H9 (cell line): ENCODE results near the gene OR51B6. TPM values are rescaled to one million over a fixed set of nuclear protein-coding genes. Genes with fewer than 3 reads are reported as not detected.

Experiments used
- DNase-seq: peaks from one replicate; pipeline ENCODE4 v3.0.0-alpha.2; 2017
- H2AFZ ChIP-seq: one replicate; pipeline ENCODE4 v1.6.1; 2013; ENCODE audit warnings: mild to moderate bottlenecking, low read length, control low read depth, moderate library complexity
- H2AK5ac ChIP-seq: 2 replicates; pipeline ENCODE4 v1.6.1; 2013; ENCODE audit warnings: low read length, control low read depth, mixed read lengths; ENCODE audit not compliant: insufficient read length
- H2BK120ac ChIP-seq: one replicate; pipeline ENCODE4 v1.6.1; 2013; ENCODE audit warnings: low read depth, mild to moderate bottlenecking, low read length, control low read depth, inconsistent platforms; ENCODE audit not compliant: poor library complexity, severe bottlenecking
- H2BK12ac ChIP-seq: 2 replicates; pipeline ENCODE4 v1.6.1; 2013; ENCODE audit warnings: low read length, control low read depth, mixed read lengths, low read depth; ENCODE audit not compliant: insufficient read length
- H2BK15ac ChIP-seq: 2 replicates; pipeline ENCODE4 v1.6.1; 2013; ENCODE audit warnings: low read depth, low read length, control low read depth
- H2BK20ac ChIP-seq: one replicate; pipeline ENCODE4 v1.6.1; 2013; ENCODE audit warnings: low read depth, mild to moderate bottlenecking, low read length, control low read depth, inconsistent platforms; ENCODE audit not compliant: poor library complexity, severe bottlenecking
- H2BK5ac ChIP-seq: 2 replicates; pipeline ENCODE4 v1.6.1; 2013; ENCODE audit warnings: low read length, control low read depth, mixed read lengths; ENCODE audit not compliant: insufficient read length
- H3K14ac ChIP-seq: 2 replicates; pipeline ENCODE4 v1.6.1; 2013; ENCODE audit warnings: low read length, control low read depth; ENCODE audit not compliant: insufficient read depth
- H3K18ac ChIP-seq: 2 replicates; pipeline ENCODE4 v1.6.1; 2013; ENCODE audit warnings: low read depth, mild to moderate bottlenecking, mixed read lengths, low read length, control low read depth; ENCODE audit not compliant: insufficient read length
- H3K23ac ChIP-seq: 2 replicates; pipeline ENCODE4 v1.6.1; 2013; ENCODE audit warnings: low read length, control low read depth, mixed read lengths, low read depth; ENCODE audit not compliant: insufficient read length
- H3K23me2 ChIP-seq: 2 replicates; pipeline ENCODE4 v1.6.1; 2013; ENCODE audit warnings: low read depth, mild to moderate bottlenecking, mixed read lengths, low read length, control low read depth; ENCODE audit not compliant: insufficient read length, poor library complexity, severe bottlenecking
- H3K27ac ChIP-seq: 2 replicates; pipeline ENCODE4 v1.5.1; 2013; ENCODE audit warnings: low read length, control low read depth, mixed read lengths, low read depth; ENCODE audit not compliant: insufficient read length
- H3K27me3 ChIP-seq: 2 replicates; pipeline ENCODE4 v1.6.1; 2013; ENCODE audit warnings: low read length, control low read depth, inconsistent platforms; ENCODE audit not compliant: insufficient read depth
- H3K4ac ChIP-seq: 2 replicates; pipeline ENCODE4 v1.6.1; 2013; ENCODE audit warnings: low read depth, mild to moderate bottlenecking, control low read depth, inconsistent platforms, low read length, moderate library complexity
- H3K4me1 ChIP-seq: 2 replicates; pipeline ENCODE4 v1.6.1; 2013; ENCODE audit warnings: low read length, control low read depth, inconsistent platforms; ENCODE audit not compliant: insufficient read depth
- H3K4me2 ChIP-seq: 2 replicates; pipeline ENCODE4 v1.6.1; 2013; ENCODE audit warnings: low read length, control low read depth, mixed read lengths; ENCODE audit not compliant: insufficient read length, insufficient read depth
- H3K56ac ChIP-seq: 2 replicates; pipeline ENCODE4 v1.6.1; 2013; ENCODE audit warnings: low read depth, mild to moderate bottlenecking, mixed read lengths, low read length, control low read depth; ENCODE audit not compliant: insufficient read length
- H3K79me1 ChIP-seq: 2 replicates; pipeline ENCODE4 v1.6.1; 2013; ENCODE audit warnings: low read depth, mild to moderate bottlenecking, moderate library complexity, low read length, control low read depth, inconsistent platforms; ENCODE audit not compliant: insufficient read depth, poor library complexity, severe bottlenecking
- H3K79me2 ChIP-seq: 2 replicates; pipeline ENCODE4 v1.6.1; 2013; ENCODE audit warnings: low read length, control low read depth, inconsistent platforms; ENCODE audit not compliant: insufficient read depth
- H3K9ac ChIP-seq: 2 replicates; pipeline ENCODE4 v1.6.1; 2013; ENCODE audit warnings: low read length, control low read depth, mixed read lengths; ENCODE audit not compliant: insufficient read length; ENCODE audit errors: extremely low read depth
- H3K9me3 ChIP-seq: one replicate; pipeline ENCODE4 v1.6.1; 2013; ENCODE audit warnings: low read depth, low read length, inconsistent platforms; ENCODE audit not compliant: control insufficient read depth
- H3T11ph ChIP-seq: one replicate; pipeline ENCODE4 v1.6.1; 2013; ENCODE audit warnings: mild to moderate bottlenecking, low read length, control low read depth, inconsistent platforms
- H4K20me1 ChIP-seq: one replicate; pipeline ENCODE4 v1.6.1; 2013; ENCODE audit not compliant: control insufficient read depth, insufficient read length, insufficient read depth
- H4K5ac ChIP-seq: 2 replicates; pipeline ENCODE4 v1.6.1; 2013; ENCODE audit warnings: low read depth, mild to moderate bottlenecking, mixed read lengths, low read length, control low read depth; ENCODE audit not compliant: insufficient read length
- H4K8ac ChIP-seq: replicated peaks from 2 replicates; pipeline ENCODE4 v1.6.1; 2013; ENCODE audit warnings: low read length, control low read depth, mixed read lengths, low read depth; ENCODE audit not compliant: insufficient read length
- H4K91ac ChIP-seq: 2 replicates; pipeline ENCODE4 v1.6.1; 2013; ENCODE audit warnings: low read depth, mild to moderate bottlenecking, moderate library complexity, mixed read lengths, low read length, control low read depth; ENCODE audit not compliant: insufficient read length
- H3K27ac Mint-ChIP-seq, 3 experiments: 2 replicates in 2 of 3; 3 replicates in 1 of 3; pipeline ENCODE4 v1.8.0; 2020 to 2021; ENCODE audit warnings: mixed read lengths in 3 of 3, mild to moderate bottlenecking in 1 of 3, moderate library complexity in 1 of 3
- H3K27me3 Mint-ChIP-seq: 2 replicates; pipeline ENCODE4 v1.8.0; 2021; ENCODE audit warnings: low read depth, mild to moderate bottlenecking, moderate library complexity, mixed read lengths
- H3K36me3 Mint-ChIP-seq, 3 experiments: 2 replicates in 2 of 3; 3 replicates in 1 of 3; pipeline ENCODE4 v1.8.0; 2020 to 2021; ENCODE audit warnings: low read depth in 3 of 3, mixed read lengths in 3 of 3; ENCODE audit not compliant: insufficient read depth in 1 of 3
- H3K4me1 Mint-ChIP-seq, 2 experiments: 2 replicates each; pipeline ENCODE4 v1.8.0; 2020; ENCODE audit warnings: mixed read lengths in 2 of 2
- H3K4me3 Mint-ChIP-seq, 2 experiments: 2 replicates in 1 of 2; 3 replicates in 1 of 2; pipeline ENCODE4 v1.8.0; 2020 to 2021; ENCODE audit warnings: mild to moderate bottlenecking in 2 of 2, mixed read lengths in 2 of 2, moderate library complexity in 1 of 2
- H3K9me3 Mint-ChIP-seq, 2 experiments: 2 replicates in 1 of 2; 3 replicates in 1 of 2; pipeline ENCODE4 v1.8.0; 2020; ENCODE audit warnings: mild to moderate bottlenecking in 2 of 2, mixed read lengths in 2 of 2, moderate library complexity in 1 of 2
- CTCF ChIP-seq: fragments of 200-600 bp; sonication (generic); conservative IDR thresholded peaks from 3 replicates; pipeline ENCODE4 v1.8.0; 2021; ENCODE audit warnings: antibody characterized with exemption, mild to moderate bottlenecking
- WGBS: extraction: QIAGEN DNeasy Blood & Tissue Kit; methylation state at CpG from one replicate; pipeline ENCODE4 v1.1.7; 2013; ENCODE audit warnings: missing lambda C conversion rate, low lambda C conversion rate, mixed read lengths; ENCODE audit not compliant: insufficient read length; ENCODE audit errors: extremely low coverage; 5-methylcytosine and 5-hydroxymethylcytosine counted together
- long read RNA-seq: library from polyadenylated mRNA; unstranded; transcript quantifications from one replicate; pipeline ENCODE4 v2.0.0, GENCODE V29; 2020
- total RNA-seq: library from RNA; stranded (reverse); gene quantifications from 2 replicates; pipeline ENCODE4 v1.2.1, GENCODE V29; 2021

Gene OR51B6
- not detected in 2 replicates for total RNA-seq
- long read RNA-seq: 0 reads

- no peak for TF ChIP-seq CTCF
- H3K18ac ChIP-seq: no peak within 1 kb of the TSS
- H3K79me2 ChIP-seq: no peaks in the 10 kb centered on the region
- H3K56ac ChIP-seq: no peak within 1 kb of the TSS
- H3K9me3 ChIP-seq: no peaks in the 10 kb centered on the region
- H2AFZ ChIP-seq: no peak within 1 kb of the TSS
- no CpG with 5 or more reads among the region's 1 CpG for whole genome bisulfite sequencing
- no peaks in the 10 kb centered on the region for H4K20me1 ChIP-seq
- H4K8ac ChIP-seq: no peak within 1 kb of the TSS
- H3K9me3 Mint-ChIP-seq: no peaks in the 10 kb centered on the region
- H4K91ac ChIP-seq: no peak within 1 kb of the TSS
- H3K14ac ChIP-seq: no peak within 1 kb of the TSS
- H2BK5ac ChIP-seq: no peak within 1 kb of the TSS
- no peak within 1 kb of the TSS for H2BK120ac ChIP-seq
- H3K36me3 Mint-ChIP-seq: no peaks in the 10 kb centered on the region
- no peak within 1 kb of the TSS for H3K27ac ChIP-seq
- H4K5ac ChIP-seq: no peak within 1 kb of the TSS
- peaks cover 7% of the 10 kb centered on the region; the same call in 1 of the 2 replicates for H3K4me1 ChIP-seq
- H3T11ph ChIP-seq: no peak within 1 kb of the TSS
- no peak within 1 kb of the TSS for H3K27ac Mint-ChIP-seq
- H2BK12ac ChIP-seq: no peak within 1 kb of the TSS
- H3K4me3 Mint-ChIP-seq: no peak within 1 kb of the TSS
- H3K23me2 ChIP-seq: no peaks in the 10 kb centered on the region
- H3K4me1 Mint-ChIP-seq: peaks cover 14 to 15% of the 10 kb centered on the region in 2 experiments
- H3K23ac ChIP-seq: no peak within 1 kb of the TSS
- no peak within 1 kb of the TSS for H3K4me2 ChIP-seq
- no peaks in the 10 kb centered on the region for H3K27me3 Mint-ChIP-seq
- no peaks in the 10 kb centered on the region for H3K27me3 ChIP-seq
- H2AK5ac ChIP-seq: no peak within 1 kb of the TSS
- no peak within 1 kb of the TSS for H3K9ac ChIP-seq
- no peak within 1 kb of the TSS for H2BK15ac ChIP-seq
- no peak within 1 kb of the TSS for H2BK20ac ChIP-seq
- DNase-seq: no peak
- H3K79me1 ChIP-seq: no peaks in the 10 kb centered on the region
- H3K4ac ChIP-seq: no peak within 1 kb of the TSS
Measured at GRCh38 chr11:5351208-5351607, at the start of gene OR51B6. Gene OR51B6, plus strand, starts transcription at chr11:5351508. Its CDS starts 0 bp downstream, at chr11:5351508.
